NCI-H1105 (cell line): Measurements from ENCODE around the gene ROBO3.

Experiments
- DNase-seq: peaks from one replicate; lab custom pipeline; 2025; lab: John Stamatoyannopoulos, UW

The ROBO3 gene

GRCh38 chr11:124865181-124865901 lies at the start of gene ROBO3:
ROBO3 (plus strand) TSS chr11:124865432; CDS start chr11:124865578, 146 bp downstream.
- DNase-seq = peak; percentile 74

- no peak for DNase-seq
Observed at GRCh38 chr11:124817036-124817435, 48.2 kb upstream of the ROBO3 start.

GRCh38 chr11:124821995-124822730 lies 43.1 kb upstream of the ROBO3 start:
- DNase-seq = no peak

GRCh38 chr11:124823512-124824376 lies 41.5 kb upstream of the ROBO3 start:
- no peak for DNase-seq

GRCh38 chr11:124825876-124826275 lies 39.4 kb upstream of the ROBO3 start:
- DNase-seq = no peak

- DNase-seq = no peak
Observed at GRCh38 chr11:124829986-124830385, 35.2 kb upstream of the ROBO3 start.

GRCh38 chr11:124830749-124831148 lies 34.5 kb upstream of the ROBO3 start:
- DNase-seq = no peak

- DNase-seq = no peak
Observed at GRCh38 chr11:124831897-124832296, 33.3 kb upstream of the ROBO3 start.

- DNase-seq = no peak
Observed at GRCh38 chr11:124832571-124832970, 32.7 kb upstream of the ROBO3 start.

- no peak for DNase-seq
Observed at GRCh38 chr11:124834526-124835180, 30.6 kb upstream of the ROBO3 start.

- no peak for DNase-seq
Observed at GRCh38 chr11:124835918-124836317, 29.3 kb upstream of the ROBO3 start.

- DNase-seq = peak; percentile 86
Observed at GRCh38 chr11:124837491-124837856, 27.8 kb upstream of the ROBO3 start.

- no peak for DNase-seq
Observed at GRCh38 chr11:124838805-124839127, 26.5 kb upstream of the ROBO3 start.

GRCh38 chr11:124839128-124839971 lies 25.9 kb upstream of the ROBO3 start:
- peak; percentile 45 for DNase-seq

- no peak for DNase-seq
Observed at GRCh38 chr11:124839972-124840621, 25.1 kb upstream of the ROBO3 start.

GRCh38 chr11:124840666-124841065 lies 24.6 kb upstream of the ROBO3 start:
- DNase-seq = no peak

GRCh38 chr11:124841201-124841600 lies 24.0 kb upstream of the ROBO3 start:
- DNase-seq = no peak

GRCh38 chr11:124841840-124842239 lies 23.4 kb upstream of the ROBO3 start:
- peak; percentile 74 for DNase-seq

GRCh38 chr11:124842305-124842704 lies 22.9 kb upstream of the ROBO3 start:
- no peak for DNase-seq

GRCh38 chr11:124843616-124843910 lies 21.7 kb upstream of the ROBO3 start:
- no peak for DNase-seq

- DNase-seq = no peak
Observed at GRCh38 chr11:124844664-124845079, 20.6 kb upstream of the ROBO3 start.
